Left renal cortex interstitium (tissue), 4 donors: ENCODE results near the gene DDX31. TPM values are rescaled to one million over a fixed set of nuclear protein-coding genes. Genes with fewer than 3 reads are reported as not detected.
A peak's percentile ranks its signal among the peaks of the same experiment; 100 is the strongest.
"Not testable (repeated sequence)": the region's sequence is repeated elsewhere in the genome, so short reads cannot be mapped to it uniquely, and the experiment has no call there.

Experiments used
- DNase-seq, 4 donors: peaks; one replicate each; pipeline ENCODE4 v3.0.0-alpha.2; 2013; ENCODE audit warnings: low read depth in 4 of 4, low spot score in 2 of 4, missing footprints in 1 of 4
- polyA plus RNA-seq, 4 donors: library from polyadenylated mRNA; unstranded; fragments of 120-200 nt; gene quantifications; one replicate each; pipeline ENCODE4 v1.2.1, GENCODE V29; 2013; ENCODE audit not compliant: insufficient read length in 4 of 4

The DDX31 gene
- 10 to 100 TPM; 16.3 to 20.3 (median 16.8) TPM for polyA plus RNA-seq

DNA sequence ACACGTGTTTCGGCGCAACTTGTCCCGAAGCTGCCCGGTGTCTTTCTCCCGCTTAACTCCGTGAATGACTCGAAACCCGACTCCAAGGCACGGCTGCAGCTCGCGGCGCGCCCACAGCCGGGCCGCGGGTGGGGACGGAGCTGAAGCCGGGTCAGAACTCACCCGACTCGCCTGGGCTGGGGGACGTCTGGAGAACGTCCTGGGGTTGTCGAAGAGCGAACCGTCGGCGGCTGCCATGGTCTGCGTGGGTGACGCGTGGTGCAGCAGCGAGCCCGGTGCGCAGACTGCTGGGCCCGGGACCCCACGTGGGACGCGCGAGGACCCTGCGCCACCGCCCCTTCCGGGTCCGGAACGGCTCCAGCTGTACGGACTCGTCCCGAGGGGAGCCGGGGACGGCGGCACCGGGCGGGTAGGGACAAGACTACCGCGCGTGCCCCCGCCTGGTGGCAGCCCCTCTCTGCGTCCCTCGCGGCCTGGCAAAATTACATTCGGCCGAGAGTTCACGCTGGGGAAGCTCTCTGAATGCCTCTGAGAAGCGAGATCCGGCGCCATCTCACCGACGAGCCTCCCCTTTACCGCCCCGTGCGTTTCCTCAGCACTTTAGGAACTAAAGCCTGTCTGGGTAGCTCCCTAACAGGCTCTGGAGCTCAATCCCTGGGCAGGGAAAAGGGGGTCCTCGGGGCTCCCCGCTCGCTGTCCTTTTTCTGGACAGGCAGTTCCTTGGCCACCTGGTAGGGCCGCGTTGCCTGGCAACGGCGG, at the start of gene DDX31:
DDX31 (minus strand) TSS at position 286 of the 759 bp plus-strand sequence; CDS start at position 237, 49 bp downstream.
- peak; percentile 73 to 81 (median 77) for DNase-seq

DNA sequence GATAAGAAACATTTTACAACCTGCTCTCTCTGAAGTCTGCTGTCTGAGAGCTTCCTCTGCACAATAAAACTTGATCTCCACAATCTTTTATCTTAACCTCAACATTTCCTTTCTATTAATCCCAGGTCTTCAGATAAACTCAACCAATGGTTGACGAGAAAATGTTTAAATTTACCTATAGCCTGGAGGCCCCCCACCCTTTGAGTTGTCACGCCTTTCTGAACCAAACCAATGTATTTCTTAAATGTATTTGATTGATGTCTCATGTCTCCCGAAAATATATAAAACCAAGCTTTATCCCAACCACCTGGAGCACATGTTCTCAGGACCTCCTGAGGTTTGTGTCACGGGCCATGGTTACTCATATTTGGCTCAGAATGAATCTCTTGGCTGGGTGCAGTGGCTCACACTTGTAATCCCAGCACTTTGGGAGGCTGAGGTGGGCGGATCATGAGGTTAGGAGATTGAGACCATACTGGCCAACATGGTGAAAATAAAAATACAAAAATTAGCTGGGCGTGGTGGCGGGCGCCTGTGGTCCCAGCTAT, 48.7 kb upstream of the DDX31 start:
- DNase-seq: not testable (repeated sequence)

DNA sequence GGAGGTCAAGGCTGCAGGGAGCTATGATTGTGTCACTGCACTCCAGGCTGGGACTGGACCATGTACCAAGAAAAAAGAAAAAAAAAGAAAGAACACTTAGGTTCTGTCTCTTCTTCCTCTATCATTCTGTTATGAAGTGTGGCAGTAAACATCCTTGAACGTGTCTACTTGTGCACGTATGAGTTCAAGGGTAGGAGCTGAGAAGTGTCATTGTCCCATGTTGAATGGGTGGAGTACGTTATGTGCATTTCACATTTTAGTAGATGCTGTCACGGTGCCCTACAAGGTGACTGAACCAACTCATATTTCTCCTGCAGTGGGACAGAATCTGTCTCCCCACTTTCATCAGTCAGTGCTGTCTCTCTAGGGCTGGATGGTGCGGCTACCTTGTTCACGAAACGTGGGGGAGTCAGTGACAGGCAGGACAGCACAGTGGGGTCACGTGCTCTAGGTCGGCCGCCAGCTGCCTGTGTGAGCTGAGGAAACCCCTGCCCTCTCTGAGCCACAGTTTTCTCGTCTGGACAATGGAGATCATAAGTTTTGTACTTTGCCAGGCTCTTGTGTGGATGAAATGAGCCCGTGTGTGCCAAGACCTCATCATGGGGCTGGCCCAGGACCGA, 47.7 kb upstream of the DDX31 start:
- DNase-seq: no peak

DNA sequence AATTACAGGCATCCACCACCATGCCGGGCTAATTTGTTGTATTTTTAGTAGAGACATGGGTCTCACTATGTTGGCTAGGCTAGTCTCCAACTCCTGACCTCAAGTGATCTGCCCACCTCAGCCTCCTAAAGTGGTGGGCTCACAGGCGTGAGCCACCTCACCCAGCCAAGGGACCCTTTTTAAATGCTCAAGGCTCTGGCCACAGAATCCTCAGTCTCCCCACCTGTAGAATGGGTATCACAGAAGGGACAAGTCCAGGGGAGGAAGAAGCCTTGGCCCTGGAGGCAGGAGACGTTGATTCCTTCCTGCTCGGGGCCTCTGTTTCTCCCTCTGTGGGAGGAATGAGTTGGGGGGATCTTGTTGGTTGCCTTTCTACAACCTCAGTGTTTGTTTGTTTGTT, 46.2 kb upstream of the DDX31 start:
- no peak for DNase-seq

DNA sequence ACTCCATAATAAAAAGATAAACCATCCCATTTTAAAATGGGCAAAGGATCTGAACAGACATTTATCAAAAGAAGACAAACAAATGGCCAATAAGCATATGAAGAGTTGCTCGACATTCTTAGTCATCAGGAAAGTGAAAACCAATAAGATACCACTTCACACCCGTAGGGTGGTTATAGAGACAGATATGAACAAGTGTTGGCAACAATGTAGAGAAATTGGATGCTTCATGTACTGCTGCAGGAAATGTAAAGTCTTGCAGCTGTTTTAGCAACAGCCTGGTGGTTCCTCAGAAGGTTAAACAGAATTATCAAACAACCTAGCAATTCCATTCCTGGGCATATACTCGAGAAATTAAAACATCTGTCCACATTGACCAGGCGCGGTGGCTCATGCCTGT, 43.0 kb upstream of the DDX31 start:
- no peak for DNase-seq

DNA sequence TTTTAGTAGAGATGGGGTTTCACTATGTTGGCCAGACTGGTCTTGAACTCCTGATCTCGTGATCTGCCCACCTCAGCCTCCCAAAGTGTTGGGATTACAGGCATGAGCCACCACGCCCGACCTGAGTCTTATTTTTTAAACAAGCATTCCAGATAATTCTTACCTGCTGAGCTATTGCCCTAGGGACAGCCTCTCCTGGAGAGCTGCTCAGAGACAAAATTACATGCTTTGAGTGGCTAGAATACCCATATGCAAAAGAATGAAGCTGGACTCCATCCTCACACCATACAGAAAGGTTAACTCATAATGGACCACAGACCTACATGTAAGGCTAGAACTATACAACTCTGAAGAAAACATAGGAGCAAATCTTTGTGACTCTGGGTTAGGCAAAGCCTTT, 42.1 kb upstream of the DDX31 start:
- no peak for DNase-seq

DNA sequence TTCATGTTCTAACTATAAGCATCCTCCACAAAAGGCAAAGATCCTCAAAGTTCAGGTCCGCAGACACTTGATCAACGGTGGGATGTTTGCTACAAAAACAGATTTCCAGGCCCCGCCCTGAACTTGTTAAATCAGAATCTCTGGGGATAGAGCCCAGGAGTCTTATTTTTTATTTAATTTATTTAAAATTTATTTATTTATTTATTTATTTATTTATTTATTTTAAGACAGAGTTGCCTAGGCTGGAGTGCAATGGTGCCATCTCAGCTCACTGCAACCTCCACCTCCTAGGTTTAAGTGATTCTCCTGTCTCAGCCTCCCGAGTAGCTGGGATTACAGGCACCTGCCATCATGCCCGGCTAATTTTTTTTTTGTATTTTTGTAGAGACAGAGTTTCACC, 41.4 kb upstream of the DDX31 start:
- DNase-seq: not testable (repeated sequence)

DNA sequence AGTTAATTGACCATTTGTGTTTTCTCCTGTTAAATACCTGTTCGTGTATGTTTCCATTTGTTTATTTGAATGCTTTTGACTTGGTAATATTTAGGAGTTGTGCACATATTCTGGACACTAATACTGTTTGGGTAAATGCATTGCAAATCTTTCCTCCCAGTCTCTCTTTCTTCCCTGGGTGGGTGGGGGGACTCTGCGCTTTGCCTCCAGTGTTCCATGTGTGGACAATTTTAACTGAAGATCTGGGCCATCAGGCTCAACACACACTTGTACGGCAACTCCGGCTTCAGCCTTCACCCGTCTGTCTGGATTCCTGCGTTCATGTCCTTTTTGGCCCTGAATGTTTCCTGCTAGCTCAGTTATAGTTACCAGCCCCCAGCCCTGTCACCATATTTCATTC, 40.5 kb upstream of the DDX31 start:
- no peak for DNase-seq

DNA sequence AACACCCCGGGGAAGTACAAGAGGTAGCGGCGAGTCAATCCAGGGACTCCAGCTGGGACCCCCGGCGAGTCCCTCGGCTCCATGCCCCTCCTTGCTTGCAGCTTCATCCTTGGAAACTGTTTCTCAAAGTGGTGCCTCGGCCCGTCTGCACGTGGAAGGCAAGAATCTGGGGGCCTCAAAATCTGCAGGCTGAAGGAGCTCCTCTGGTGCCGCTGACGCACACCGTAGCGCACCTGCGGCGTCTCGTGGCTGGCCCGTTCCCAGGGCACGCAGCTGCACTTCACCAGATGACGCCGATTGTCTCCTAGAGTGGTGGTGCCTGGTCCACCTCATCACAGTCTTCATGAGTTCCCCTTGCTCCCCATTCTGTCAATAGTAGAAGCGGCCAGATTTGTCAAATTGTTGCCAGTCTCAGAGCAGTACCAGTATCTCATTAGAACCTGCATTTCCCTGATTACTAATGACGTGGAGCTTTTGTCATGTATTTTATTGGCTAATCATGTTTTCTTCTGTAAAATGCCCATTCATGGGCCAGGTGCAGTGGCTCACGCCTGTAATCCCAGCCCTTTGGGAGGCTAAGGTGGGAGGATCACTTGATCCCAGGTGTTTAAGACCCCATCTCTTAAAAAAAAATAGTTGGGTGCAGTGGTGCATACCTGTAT, 39.1 kb upstream of the DDX31 start:
- DNase-seq: no peak

DNA sequence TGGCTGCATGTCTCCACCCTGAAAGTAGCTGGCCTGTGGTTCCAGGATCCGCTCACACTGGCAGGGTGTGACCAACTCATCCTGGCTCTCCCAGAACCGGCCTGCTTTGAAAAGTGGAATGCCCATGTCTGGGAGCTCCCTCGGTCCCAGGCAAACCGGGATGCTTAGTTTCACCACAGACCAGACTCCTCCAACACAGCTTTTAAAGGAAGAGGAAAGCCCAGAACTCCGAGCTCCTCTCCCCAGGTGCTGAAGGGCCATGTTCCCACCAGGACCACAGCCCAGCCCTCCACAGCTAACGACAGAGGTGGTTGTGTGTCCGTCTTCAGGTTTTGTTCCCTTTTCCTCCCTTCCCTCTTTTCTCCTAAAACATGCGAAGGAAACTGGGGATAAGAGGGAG, 38.5 kb upstream of the DDX31 start:
- DNase-seq: no peak

DNA sequence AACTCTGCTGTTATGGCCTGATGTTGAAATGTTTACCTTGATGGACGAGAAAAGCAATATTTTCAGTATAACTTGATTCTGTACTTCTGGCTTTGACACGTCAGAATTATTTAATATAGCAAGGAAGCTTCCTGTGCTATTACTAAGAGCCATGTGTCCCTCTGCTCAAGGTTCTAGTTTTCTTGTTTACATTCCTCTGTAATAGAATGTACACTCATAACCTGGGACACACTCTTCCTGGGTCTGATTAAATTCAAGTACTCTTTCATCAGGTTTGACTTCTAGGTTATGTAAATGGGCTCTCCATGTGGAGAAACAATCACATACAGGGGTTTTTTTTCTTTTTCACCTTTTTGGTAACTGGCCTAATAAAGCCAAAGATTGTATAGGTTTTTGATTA, 33.6 kb upstream of the DDX31 start:
- no peak for DNase-seq

DNA sequence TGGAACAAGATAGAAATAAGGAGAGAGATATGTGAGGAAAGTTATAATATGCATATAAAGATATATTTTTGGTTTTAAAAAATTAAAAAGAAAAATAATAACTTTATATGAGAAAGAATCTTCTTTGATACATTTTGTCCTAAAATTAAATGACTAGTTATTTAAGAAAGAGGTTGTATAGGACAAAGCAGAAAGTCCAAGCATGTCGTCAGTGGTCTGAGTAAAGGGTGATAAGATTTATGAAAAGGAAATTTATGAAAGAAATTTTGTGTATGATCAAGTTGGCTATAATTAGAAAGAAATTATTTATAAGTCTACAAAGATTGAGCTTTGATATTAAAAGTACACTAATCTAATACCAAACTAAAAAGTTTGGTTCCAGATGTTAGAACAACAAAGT, 32.5 kb upstream of the DDX31 start:
- DNase-seq: no peak

DNA sequence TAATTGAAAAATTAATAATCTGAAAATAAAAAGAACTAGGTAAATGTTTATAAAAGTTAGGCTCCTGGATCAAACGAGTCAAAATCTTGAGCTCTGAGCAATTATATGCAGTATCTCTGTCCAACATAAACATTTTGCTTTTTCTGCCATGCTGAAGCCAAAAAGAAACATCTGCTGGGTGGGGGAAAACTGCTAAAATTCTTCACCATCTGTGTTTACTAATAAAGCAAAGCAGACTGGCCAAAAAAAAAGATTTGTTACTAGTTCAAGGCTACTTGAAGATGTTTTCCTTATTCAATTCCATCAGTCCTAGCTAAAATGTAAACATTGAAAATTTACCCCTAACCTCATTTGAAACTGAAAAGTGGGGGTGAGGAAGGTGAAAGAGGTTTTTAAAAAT, 30.2 kb upstream of the DDX31 start:
- peak in 1 of 4 donors; percentile 20 for DNase-seq

DNA sequence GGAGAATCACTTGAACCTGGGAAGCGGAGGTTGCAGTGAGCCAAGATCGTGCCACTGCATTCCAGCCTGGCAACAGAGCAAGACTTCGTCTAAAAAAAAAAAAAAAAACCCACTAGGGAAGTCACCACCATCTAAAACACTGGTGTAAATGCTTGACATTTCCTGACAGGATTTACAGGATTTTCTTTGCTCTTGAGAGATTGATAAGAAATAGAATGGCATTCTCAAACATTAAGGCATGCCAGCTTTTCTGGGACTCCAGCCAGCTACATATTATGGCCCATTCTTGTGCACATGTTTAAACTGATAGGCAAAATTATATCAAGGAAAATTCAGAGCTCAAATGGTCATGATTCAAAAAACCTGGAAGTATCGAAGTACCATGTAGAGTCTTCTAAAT, 29.2 kb upstream of the DDX31 start:
- DNase-seq: no peak

DNA sequence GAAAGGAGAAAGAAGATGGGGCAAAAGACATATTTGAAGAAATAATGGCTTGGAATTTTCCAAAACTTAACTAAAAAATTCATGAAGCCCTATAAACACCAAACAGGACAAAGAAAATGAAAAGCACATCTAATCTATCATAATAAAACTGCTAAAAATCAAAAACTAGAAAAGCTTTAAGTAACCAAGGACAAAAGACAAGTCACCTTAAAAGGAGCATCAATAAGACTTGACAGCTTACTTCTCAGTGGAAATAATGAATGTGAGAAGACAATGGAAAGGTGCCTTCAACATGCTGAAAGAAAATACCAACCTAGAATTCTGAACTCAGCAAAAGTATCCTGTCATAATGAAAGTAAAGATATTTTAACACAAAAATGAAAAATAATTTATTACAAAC, 27.4 kb upstream of the DDX31 start:
- no peak for DNase-seq

DNA sequence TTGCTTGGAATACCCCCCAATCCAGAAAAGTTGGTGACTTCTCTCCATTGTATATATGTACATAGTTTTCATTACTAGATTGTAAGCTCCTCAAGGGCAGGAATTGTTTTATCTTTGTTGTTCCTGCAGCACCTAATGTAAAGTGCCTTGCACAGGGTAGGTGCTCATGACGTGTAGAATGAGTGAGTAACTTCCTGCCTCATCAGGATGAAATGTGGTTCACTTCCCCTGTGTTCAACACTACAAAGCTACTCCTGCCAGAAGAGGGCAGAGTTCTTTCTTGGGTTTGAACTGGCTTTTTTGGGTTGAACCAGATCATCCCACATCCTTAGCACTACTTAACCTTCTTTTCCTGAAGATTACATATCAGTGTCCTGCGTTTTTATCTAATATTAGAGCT, 24.4 kb upstream of the DDX31 start:
- DNase-seq: no peak

DNA sequence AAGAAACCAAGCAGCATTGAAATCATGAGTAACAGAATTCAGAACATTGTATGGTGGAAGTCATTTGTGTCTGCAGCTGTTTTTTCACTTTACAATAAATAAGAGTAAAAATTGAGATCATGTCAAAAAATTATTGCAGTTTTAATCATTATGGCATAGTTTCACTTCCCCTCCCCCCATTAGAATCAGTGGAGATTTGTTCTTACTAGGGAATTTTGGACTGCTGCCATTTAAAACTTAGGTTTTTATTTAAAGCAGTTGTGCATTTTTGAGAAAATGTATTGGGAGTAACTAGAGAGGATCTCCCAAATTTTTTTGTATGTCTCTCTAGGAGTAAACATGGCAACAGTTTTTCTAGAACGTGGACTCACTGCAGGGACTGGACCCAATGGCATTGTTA, 20.9 kb upstream of the DDX31 start:
- no peak for DNase-seq

DNA sequence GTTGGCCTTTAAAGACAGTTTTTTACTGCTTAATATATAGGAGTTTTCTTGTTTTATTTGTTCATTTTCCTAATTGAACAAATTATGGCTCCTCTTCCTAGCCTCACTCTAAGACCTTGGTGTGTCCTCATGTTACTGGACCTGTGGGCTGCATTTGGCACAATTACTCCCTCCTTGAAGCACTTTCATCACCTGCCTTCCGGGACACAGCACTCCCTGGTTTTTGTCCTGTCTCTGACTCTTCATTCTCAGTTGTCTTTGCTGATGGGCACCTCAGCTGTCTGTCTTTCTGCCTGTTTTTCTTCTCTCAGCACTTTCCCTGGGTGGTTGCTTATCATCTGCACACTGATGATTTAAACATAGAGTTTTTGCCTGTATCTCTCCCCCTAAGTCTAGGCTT, 14.1 kb upstream of the DDX31 start:
- no peak for DNase-seq

DNA sequence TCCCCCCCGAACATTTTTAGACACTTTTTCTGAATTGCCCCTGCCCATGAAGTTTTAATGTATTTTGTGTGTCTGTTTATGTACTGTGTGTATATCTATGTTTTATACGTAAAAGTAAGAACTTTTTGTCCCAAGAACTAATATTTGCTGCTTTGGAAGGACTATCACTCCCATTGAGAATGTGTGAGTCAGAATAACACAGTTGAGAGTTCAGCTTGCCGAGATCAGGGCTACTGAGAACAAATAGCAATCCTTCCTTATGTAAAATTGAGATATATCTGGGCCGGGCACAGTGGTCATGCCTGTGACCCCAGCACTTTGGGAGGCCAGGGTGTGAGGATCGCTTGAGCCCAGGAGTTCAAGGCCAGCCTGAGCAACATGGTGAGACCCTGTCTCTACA, 11.8 kb upstream of the DDX31 start:
- no peak for DNase-seq

DNA sequence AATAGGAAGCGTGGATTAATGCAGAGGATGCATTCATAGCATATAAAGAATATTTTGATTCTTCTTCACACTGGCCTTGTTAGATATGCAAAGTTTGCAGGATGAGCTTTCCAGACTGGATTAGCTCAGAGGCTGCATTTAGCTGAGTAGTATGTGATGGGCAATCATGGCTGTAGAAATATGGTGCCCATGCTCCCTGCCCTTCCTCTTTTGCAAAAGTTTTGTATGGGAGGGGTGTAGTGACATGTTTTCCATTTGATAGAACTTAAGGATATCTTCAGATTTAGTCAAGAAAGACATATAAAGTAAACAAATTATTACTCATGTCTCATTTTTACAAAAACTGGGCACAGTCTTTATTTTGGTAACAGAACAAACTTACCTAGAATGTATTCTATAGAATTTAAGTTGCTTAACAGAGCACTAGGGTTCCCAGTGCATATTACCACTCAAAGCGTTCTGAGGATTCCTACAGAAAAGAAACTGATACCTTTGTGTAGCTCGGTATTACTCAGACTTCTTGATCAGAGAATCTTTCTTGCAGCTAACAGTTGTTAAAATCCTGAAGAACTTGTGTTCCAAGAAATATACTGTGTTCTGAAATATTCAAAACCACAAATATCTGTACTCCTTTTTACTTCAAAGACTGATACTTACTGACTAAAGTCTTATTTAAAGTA, 10.3 kb upstream of the DDX31 start:
- DNase-seq: no peak

DNA sequence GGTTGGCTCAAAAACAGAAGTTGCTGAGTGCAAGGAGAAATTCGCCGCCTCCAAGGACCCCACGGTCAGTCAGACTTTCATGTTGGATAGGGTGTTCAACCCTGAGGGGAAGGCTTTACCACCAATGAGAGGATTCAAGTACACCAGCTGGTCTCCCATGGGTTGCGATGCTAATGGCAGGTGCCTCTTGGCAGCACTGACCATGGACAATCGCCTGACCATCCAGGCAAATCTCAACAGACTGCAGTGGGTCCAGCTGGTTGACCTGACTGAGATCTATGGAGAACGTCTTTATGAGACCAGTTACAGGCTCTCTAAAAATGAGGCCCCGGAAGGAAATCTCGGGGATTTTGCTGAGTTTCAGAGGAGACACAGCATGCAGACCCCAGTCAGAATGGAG, 8.2 kb upstream of the DDX31 start:
- DNase-seq: no peak
